Stimulated activated CD4-positive, alpha-beta T cell treated with anti-CD3 and anti-CD28 coated beads, Interleukin-1b, Interleukin-23, amount 100 ng/mL, for 48 hours (primary cell): ENCODE data around the gene ANKS1A.
A peak's percentile ranks its signal among the peaks of the same experiment; 100 is the strongest.
"Not testable (repeated sequence)": the region's sequence is repeated elsewhere in the genome, so short reads cannot be mapped to it uniquely, and the experiment has no call there.

Experiments used
- DNase-seq: peaks from one replicate; pipeline ENCODE4 v3.0.0-alpha.2; 2020

Gene ANKS1A

DNA sequence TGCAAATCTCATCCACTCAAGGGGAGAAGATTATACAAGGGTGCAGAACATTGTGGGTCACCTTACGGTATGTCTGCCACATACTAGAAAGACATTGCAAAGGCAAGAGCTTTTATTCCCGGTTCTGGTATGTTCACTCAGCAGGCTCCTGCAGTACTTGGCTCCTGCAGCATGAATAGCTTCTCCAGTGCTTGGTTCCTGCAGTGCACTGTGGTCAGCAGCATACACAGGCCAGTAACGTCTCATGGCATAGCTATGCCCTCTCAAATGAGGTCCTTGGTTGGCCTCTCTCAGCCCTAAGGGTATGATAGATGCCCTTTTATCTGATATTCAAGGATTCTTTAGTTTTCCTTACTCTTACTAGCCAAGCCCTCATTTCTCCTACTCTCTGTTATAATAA, 239.4 kb downstream of the ANKS1A start:
- no peak for DNase-seq

- DNase-seq = no peak
Observed at GRCh38 chr6:35136185-35136584, 247.1 kb downstream of the ANKS1A start.

GRCh38 chr6:35138191-35138590, 249.1 kb downstream of the ANKS1A start:
- DNase-seq = not testable (repeated sequence)

DNA sequence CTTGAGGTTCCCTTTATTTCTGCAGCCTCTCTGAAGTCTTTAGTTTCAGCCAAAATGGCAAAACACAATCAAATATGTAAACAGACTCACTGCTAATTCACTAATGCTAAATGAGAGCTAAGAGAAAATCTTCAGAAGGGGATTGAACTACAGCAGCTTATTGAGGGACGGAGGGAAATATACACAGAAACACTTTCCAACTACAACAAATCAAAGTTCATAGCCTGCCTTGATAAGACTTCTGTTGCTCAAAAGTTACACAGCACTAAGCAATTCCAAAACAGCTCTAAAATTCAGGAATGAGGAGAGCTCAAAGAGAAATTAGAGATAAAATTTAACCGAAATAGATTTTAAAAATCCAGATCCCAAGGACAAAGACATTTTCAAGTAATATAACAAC, 250.4 kb downstream of the ANKS1A start:
- no peak for DNase-seq

DNA sequence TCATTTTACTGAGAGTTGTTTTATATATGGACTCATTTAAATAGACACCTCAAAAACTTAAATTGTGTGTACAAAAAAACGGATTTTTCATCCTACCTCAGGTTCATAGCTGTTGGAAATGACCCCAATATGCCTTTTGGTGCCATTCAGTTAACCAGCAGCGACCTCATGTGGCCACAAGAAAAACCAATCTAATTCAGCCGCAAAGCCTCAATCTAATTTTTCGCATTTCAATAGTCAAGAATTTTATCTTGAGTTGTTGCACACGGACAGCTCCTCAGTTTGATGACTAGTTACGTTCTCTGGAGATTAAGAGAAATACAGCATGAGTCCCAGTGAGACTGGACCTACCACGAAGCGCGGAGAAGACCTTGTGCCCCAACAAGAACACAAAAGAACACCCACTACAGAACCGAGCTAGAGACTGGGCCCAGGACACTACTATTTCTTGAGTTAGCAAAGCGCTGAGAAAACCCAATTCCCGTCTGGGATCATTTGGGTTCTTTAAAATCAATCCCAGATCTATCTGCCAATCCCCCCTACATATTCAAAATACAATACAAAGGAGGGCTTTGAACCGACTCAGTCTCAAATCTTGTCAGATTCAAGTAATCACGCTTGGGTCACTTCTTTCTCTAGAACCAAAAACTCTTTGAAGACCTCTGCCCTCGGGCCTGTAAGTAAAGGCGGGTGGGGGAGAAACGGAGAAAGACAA, 251.0 kb downstream of the ANKS1A start:
- DNase-seq = peak; percentile 29

DNA sequence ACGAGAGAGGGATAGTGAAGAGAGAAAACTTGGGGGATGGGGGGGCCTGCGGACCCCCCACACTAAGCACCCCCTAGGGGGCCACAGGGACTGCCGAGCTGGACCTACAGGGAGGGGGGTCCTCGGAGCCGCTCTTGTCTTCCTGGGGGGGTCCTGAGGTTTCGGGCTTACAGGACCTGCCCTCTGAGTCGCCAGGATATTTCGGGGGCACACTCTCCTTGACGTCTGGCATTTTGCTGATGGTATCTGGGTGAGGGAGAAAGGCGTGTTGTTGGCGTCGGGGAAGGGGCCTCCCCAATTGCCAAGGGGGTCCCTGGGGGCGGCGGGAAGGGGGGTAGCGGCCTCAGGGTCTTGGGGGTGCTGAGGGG, 251.6 kb downstream of the ANKS1A start:
- no peak for DNase-seq
